NCI-H1436 treated with DMSO at 0.1 percent for 48 hours (cell line): ENCODE measurements around the gene ODAD3.
"Not testable (repeated sequence)": the region's sequence is repeated elsewhere in the genome, so short reads cannot be mapped to it uniquely, and the experiment has no call there.

ENCODE experiments used
- DNase-seq: peaks from one replicate; lab custom pipeline; 2025; lab: John Stamatoyannopoulos, UW

The ODAD3 gene

DNA sequence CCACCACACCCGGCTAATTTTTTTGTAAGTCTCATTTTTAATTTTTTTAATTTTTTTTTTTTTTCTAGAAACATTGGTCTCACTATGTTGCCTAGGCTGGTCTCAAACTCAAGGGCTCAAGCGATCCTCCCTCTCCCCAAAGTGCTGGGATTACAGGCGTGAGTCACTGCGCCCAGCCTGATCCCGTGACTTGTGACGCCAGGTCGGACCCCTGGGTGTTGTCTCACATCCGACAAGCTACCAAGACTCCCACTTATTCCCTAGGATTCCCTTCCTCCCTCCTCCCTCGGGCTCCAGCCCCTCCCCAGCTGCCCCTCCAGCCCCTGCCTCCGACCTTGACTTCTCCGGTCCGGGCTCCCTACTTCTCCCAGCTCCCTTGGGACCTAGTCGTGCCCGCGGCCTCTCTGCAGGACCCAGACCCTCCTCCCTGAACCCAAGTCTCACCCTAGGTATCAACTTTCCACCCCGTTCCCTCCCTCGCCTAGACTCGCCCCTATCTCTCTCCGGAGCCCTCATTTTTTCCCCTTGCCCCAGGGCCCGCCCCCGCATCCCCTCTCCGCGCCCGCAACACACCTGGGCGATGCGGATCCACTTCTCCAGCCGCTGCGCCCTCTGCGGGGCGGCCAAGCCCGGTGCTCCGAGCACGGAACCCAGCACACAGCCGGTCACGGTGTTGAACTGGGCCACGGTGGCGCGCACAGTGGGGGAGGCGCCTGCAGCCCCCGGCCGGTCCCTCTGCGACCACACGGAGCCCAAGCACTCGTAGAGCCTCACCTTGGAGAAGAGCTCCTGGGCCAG is 28.9 kb downstream of the ODAD3 start:
- DNase-seq: no peak

DNA sequence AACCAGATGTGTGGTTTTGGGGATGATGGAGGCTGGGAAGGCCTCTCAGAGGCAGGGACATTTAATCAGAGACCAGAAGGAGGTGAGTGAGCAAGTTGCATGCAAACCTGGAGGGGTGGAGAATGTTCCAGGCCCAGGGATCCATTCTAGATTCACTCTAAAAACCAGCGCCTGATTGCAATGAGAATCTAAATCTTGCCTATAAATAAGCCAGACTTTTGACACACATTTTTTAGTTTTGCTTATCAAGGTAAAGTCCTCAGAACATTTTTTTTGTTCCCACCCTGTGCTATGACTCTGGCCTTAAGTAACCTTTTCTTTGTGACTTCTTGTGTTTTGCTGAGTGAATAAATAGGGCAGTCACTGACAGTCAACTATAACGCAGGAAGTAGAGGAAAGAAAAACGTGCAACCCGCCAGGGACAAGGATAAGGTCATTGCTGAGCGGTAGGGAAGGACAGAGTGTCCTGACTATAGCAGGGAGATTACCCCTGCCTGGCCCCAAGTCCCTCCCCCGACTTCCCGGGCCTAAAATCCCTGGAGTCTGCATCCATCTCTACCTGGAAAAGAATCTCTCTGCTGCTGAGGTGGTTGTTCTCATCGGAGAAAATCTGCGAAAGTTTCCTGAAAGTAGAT is 30.2 kb downstream of the ODAD3 start:
- DNase-seq: no peak

DNA sequence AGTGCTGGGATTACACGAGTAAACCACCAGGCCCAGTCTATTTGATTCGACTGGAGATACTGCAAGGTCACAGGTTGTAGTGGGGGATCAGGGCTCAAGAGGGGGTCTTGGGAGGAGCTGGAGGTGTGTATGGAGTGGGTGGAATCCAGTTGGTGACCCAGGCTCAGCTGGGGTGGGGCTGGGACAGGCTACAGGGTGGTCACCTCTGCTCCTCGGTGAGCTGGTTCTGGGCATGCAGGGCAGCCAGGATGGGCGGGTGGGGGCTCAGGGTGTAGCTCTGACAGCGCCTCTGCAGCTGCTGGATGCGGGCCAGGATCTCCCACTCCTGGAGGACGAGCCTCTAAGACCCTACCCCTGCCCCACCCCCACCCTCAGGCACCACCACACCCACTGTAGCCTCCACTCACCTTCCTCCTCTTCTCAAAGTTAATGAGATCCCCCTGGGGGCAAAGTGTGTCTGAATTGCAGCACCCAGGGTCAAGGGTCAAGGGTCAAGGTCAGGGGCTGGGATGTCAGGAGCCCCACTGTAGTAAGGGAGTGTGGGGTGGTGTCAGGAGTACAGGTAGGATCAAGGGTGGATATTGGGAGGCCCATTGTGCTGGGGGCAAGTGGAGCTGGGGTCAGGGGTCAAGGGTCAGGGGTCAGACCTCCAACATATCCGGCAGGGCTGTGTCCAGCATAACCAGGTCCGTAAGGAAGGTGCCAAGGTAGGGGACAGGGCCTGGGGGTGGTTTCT is 32.9 kb downstream of the ODAD3 start:
- DNase-seq: no peak

DNA sequence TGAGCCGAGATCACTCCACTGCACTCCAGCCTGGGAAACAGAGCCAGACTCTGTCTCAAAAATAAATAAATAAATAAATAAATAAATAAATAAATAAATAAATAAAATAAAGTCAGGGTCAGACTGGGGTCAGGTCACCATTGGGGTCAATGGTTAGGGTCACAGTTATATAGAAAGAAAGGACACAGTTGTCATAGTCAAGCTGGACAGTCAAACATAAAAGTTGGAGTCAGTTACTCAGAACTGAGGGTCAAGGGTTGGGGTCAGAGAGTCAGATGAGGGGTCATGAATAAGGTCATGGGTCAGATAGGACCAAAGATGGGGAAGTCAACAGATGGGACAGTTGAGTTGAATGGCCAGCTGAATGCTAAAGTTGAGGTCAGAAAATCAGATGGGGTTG is 34.1 kb downstream of the ODAD3 start:
- no peak for DNase-seq

DNA sequence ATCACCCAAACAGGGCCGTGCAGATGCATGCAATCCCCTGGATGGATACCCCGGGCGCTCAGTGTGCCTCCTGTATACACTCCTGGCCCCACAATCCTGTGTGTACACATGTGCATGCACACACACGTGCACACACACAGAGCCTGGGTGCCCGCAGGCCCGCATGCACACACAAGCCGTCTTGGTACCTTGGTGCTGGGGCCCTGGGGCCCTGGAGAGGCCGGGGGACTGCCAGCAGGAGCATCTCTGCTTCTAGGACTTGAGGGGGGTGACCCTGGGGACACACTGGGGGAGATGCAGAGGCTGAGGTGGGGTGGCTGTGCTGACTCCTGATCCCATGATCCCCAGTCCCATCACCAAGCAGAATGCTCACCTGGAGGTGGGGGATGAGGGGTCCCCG is 35.3 kb downstream of the ODAD3 start:
- no peak for DNase-seq

DNA sequence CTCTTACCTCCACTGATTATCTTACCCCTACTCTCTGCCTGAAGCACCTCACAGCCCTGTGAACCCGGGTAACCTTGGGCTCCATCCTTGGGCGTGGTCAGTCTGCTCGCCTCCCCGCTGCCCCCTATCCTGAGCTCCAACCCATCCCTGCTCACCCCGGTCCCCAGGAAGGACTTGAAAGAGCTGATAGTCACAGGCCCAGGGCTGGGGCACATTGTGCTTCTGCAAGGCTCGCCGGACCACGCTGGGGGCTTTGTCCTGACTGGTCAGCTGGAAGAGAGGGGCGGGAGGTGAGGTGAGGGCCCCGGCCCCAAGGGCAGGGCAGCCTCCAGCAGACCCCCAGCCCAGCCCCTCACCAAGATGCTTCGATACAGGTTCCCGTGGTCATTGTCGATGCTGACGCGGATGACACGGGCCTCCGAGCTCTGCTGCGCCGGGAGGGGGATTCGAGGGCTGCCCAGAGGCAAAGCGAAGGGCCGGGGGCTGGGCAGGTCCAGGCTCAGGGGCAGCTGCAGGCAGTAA is 37.8 kb downstream of the ODAD3 start:
- DNase-seq: no peak

DNA sequence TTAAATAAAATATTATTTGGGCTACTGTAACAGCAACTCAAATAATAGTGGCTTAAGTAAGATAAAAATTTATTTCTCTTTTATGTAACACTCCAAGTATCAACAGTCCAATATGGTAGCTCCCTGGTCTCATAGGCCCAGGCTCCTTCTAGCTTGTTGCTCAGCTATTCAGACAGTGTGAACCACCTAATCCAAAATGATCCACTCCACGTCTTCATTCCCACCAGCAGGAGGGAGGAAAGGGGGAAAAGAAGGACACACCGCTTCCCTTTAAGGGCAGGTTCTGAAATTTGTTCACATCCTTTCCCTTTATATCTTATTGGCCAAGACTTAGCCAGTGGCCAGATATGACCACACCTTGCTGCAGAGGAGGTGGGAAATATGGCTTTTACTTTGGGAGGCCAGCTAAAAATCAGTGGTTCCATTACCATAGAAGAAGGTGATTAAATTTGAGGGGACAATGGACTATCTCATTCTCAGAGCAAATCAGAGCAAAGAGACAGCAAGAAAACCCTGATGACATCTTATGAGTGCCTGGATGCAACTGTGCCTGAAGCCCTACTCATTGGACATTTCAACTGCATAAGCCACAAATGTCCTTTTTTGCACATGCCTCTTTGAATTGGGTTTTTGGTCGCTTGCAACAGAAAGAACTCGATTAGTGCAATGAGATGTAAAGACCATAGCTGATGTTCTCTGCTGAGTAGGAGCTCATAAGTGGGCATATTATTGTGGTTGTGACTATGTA is 43.8 kb downstream of the ODAD3 start:
- no peak for DNase-seq

DNA sequence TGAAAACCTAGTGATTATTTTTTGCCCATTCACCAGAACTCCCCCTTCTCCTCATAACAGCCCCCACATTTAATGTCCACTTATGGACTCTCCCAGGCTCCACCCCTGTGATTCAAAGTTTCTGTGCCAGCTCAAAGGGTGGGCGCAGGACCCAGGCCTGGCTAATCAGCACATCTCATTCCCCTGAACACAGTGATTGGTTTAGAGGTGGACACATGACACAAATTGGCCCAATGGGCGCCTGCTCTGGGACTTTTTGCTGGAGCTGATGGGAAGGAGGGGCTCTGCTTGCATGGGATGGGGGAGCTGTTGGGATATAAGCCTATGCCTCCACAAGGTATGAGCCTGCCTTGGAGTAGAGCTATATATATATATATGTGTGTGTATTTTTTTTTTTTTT is 44.6 kb downstream of the ODAD3 start:
- no peak for DNase-seq

DNA sequence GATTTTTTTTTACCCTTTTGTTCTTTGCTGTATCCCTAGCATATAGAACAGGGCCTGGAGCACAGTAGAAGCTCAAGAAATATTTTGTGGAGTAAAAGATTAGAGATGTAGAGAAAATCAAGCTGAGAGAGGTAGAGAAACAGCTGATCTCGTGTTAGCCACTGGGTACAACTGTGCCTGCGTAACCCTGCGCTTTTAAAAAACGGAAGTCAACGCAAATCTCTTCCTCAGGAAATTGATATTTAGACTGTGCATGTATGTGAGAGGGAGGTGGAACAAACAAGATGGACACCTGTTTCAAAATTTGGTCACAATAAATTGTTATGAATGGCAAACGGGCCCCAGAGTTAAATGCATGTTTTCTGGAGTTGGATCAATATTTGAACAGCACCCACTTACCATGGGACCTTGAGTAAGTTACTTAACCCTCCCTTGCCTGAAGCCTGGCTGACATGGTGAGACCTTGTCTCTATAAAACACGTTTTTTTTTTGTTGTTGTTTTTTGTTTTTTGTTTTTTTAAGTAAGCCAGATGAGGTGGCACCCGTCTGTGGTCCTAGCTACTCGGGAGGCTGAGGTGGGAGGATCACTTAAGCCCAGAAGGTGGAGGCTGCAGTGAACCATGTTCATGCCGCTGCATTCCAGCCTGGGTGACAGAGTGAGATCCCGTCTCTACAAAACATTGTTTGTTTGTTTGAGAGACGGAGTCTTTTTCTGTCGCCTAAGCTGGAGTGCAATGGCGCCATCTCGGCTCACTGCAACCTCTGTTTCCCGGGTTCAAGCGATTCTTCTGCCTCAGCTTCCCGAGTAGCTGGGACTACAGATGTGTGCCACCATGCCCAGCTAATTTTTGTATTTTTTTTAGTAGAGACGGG is 47.5 kb downstream of the ODAD3 start:
- DNase-seq: no peak

DNA sequence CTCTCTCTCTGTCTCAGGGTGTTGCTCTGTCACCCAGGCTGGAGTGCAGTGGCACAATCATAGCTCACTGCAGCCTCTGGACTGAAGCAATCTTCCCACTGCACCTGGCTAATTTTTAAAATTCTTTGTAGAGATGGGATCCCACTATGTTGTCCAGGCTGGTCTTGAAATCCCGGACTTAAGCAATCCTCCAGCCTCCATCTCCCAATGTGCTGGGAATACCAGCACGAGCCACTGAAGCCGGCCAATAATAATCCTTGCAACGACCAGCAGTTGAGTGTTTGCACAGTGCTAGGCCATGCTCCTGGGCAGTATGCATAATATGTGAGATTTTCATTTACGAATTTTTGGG is 50.2 kb downstream of the ODAD3 start:
- no peak for DNase-seq

DNA sequence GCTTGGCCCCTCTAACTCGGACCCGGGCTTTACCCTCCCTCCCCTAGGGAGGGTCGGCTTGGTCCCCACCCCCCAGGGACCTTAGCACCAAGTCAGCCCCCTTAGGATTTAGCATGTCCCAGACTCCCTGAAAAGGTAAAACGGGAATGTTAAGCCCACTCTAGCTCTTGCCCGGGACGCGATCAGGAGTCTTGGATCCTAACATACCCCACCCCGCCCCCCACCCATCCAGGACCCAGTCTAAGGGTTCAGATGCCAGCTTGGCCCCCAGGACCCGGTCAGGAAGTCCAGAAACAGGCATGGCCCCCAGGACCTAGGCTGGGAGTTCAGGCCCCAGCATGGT is 51.2 kb downstream of the ODAD3 start:
- no peak for DNase-seq

DNA sequence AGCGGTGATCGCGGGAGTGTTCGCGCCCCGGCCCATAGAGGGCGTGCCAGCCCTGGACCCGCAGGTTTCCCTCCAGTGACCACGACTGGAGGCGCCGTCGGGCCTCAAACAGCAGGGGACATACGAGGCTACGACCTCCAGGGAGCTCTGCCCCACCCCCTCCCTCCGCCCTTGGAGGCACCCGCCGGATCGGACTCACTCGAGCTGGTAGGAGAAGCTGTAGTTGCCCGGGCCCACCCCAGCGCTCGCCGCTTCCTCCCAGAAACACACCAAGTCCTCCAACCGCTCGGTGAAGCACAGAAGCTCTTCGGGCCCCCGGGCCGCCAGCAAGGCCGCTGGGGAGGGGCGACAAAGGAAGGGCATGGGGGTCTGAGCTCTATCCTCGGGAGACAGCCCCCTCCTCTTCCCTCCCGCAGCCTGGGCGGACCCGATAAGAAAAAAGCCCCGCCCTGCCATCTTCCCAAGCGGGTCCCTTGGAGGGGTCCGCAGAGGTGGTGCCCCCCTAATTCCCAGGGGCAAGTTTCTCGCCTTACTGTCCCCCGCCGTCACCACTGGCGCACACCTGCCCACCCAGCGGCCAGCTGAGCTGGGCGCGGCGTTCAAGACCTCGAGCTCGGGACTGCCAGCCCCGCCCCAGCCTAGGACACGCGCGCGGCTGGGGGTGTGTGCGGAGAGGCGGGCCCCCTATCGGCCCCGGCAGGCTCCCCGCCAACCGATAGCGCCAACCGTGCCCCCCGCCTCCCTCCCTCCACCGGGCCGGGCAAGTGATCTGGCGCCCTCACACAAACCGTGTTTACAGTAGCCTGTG is 51.8 kb downstream of the ODAD3 start:
- peak; percentile 8 for DNase-seq

DNA sequence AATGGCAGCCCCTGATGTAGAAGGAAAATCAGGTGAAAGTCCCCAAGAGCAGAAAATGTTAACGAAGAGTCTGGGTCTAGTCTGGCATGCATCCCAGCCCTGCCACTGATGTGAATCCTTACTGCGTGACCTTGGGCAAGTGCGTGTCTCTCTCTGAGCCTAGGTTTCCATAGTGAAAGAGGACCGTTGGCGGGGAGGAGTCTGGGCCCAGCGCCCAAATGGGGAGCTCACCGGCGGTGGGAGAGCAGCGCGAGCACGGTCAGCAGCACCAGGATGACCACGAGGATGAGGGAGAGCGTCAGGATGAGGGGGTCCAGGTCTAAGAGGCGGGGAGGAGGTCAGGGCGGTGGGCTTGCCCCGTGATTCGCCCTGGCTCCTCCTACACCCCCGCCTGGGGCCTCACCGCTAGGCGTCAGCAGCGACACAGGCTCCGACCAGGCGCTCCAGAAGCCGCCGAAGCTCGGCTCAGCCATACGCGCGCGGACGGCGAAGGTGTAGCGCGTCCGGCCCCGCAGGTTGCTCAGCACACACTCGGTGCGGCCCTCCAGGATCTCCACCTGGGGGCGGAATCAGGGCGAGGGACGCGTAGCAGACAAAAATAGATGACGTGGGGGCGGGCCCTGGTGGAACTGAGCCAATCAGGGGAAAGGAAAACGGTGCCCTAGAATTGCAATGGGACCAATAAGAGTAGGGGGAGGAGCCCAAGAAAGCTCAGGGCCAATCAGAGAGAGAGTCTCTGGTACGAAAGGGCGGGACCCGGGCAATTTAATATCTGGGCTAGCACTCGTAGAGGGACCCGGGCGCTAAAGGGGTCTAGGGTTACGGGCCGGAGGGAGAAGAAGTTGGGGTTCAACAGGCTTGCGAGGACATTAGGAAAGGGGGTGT is 54.0 kb downstream of the ODAD3 start:
- peak; percentile 70 for DNase-seq

DNA sequence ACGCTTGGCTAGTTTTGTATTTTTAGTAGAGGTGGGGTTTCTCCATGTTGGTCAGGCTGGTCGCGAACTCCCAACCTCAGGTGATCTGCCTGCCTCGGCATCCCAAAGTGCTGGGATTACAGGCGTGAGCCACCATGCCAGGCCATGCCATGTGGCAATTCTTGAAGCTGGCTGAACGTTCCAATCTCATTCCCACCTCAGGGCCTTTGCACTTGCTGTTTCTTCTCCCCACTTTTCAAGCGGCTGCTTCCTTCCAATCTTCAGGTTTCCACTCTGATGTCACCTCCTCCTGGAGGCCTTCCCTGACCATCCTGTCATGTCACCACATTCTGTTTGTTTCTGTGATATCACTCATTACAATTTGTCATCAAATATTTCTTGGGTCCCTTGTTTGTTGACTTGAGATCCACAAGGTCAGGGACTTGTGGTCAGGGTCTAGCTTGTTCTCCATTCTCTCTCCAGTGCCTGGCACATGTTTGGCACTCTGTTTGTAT is 55.0 kb downstream of the ODAD3 start:
- no peak for DNase-seq

DNA sequence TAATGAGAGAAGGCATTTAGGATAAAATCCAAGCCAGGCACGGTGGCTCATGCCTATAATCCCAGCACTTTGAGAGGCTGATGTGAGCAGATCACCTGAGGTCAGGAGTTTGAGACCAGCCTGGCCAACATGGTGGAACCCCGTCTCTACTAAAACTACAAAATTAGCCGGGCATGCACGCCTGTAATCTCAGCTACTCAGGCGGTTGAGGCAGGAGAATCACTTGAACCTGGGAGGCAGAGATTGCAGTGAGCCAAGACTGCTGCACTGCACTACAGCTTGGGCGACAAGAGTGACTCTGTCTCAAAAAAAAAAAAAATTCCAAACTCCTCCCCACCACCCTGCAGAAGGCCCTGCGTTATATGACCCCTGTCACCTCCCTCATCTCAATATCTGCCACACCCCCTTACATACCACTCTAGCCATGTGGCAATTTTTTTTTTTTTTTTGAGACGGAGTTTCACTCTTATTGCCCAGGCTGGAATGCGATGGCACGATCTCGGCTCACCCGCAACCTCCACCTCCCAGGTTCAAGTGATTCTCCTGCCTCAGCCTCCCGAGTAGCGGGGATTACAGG is 55.6 kb downstream of the ODAD3 start:
- DNase-seq: not testable (repeated sequence)

DNA sequence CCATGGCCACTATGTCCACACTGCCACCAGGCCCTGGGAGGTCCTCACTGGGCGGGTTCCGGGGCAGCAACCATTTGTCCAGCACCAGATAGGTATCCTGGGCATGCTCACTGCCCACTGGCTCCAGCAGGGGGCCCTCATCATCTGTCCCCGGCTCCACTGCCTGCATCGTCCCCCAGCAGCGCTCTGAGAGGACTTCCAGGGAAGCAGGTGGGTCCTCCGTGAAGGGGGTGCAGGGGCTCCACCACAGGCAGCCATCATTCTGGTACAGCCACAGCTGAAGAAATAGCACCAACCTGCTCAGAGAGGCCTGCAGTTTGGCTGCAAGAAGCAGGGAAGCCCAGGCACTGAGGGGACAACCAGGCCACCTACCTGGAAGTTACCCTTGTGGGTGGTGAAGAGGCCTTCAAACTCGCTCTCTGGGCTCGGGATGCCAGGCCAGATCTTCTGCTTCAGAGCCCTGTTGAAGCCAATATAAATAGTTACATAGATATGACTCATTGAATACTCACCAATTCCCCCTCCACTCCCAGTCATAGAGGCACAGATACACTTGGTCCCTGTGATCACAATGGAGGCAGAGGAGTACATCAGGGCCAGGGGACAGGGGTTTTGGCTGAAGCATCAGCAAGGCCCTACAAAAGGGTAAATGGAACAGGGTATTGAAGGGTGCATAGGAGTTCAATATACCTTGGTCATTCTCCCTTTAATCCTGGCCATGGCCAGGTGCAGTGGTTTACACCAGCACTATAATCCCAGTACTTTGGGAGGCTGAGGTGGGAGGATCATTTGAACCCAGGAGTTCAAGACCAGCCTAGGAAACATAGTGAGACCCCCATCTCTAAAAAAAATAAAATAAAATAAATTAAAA is 56.4 kb downstream of the ODAD3 start:
- no peak for DNase-seq

DNA sequence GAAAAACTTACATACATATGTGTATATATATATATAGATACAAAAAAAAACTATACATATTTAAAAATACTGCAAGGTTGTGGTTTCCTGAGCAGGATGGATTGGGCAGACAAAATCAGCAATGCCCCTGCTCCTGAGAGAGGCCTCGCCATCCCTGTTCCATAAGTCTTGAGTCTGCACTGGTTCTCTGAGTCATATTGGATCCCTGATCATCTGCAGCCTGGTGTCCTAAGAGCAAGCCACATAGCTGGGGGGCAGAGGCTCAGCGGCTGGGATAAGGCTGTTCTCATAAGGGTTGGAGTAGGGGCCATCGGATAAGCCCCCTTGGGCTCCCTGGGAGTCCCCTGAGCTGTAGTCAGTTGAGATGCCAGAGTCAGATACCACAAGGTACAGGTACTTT is 57.2 kb downstream of the ODAD3 start:
- no peak for DNase-seq

DNA sequence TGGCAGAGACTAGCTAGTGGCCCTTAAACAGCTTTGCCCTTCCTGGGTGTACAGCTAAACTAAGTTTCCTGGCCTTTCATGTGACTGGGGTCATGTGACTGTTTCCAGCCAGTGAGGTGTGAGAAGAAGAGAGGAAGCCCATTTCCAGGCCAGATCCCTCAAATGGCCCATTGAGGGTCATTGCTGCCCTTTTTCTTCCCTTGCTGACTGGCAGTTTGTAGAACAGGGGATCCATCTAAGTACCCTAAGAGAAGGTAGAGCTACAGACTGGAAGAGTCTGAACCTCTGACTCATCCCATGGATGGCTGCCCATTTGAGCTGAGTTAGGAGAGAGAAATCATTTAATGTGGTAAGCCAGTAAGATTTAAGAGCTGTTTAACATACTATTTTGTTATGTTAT is 57.7 kb downstream of the ODAD3 start:
- DNase-seq: no peak
